HG03565 (cell line): ENCODE measurements around the gene AGPAT4.

Experiments
- ATAC-seq: cut with Tn5 transposase; IDR thresholded peaks from one replicate; pipeline ENCODE4 v1.9.1; 2021; ENCODE audit warnings: mild to moderate bottlenecking, moderate library complexity; ENCODE audit not compliant: unreplicated experiment

AGPAT4 gene

DNA sequence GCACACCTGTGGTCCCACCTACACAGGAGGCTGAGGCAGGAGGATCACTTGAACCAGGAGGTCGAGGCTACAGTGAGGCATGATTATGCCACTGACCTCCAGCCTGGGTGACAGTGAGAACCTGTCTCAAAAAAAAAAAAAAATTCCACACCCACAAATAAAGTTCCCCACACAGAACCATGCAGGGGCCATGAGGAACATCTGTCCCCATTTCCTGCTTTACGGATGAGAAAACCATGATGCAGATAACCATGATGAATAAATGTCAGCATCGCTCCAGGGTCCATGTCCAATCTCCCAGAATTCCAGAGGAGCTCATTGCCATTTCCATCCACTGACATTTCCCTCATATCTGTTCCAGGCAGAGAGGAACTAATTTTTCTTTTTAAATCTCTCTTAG, 16.9 kb upstream of the AGPAT4 start:
- no peak for ATAC-seq

DNA sequence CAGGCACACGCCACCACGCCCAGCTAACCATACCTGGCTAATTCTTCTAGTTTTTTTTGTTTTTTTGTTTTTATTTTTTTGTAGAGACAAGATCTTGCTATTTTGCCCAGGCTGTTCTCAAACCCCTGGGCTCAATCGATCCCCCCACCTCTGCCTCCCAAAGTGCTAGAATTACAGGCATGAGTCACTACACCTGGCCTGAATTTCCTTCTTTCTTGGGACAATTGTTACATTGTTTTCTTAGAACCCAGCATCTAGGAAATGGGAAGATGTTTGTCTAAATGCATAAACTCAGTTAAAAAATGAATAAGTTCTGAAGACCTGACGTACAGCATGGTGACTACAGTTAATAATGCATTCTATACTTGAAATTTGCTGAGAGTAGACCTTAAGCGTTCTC, 10.8 kb upstream of the AGPAT4 start:
- ATAC-seq, result no peak

DNA sequence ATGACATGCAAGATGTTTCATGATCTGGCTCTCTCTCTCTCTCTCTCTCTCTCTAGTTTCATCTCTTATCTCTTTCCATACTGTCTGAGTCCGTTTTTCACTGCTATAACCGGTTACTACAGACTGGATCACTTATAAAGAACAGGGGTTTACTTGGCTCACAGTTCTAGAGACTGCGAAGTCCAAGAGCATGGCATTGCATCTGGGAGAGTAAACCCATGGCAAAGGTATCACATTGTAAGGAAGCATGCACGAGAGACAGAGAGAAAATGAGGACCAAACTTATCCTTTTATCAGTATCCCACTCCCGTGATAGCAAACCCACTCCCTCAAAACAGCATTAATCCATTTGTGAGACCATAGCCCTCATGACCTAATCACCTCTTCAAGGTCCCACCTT, 7.2 kb upstream of the AGPAT4 start:
- ATAC-seq, result no peak

DNA sequence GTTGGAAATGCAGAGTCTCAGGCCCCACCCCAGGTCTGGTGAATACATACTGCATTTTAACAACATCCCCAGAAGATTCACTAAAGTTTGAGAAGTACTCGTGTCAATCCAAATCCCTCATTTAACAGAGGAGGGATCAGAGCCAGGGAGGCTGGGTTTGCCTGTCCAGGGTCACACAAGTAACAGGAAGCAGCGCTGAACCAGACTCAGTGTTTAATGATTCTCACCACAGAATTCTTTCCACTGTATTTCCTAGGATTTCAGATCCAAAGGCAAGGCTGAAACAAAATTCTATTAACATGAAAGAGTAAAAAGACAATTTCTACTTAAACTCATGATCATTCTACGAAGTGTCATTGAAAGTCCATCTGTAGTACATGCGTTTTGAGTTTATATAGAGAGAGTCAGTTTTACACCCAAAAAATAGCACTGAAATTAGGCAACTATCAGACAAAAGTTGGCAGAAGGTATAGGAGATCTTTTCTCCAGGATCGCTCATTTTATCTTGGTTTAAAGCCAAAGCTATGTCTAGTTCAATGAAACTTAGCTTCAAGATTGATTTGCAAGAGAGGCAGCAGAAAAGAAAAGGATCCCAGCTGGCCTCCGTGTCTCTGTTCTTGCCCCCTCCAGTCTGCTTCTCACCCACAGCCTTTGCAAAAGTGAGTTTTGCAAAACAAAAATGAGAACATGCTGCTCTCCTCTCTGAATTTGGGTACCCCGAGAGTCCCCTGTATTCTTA, 6.0 kb upstream of the AGPAT4 start:
- no peak for ATAC-seq

DNA sequence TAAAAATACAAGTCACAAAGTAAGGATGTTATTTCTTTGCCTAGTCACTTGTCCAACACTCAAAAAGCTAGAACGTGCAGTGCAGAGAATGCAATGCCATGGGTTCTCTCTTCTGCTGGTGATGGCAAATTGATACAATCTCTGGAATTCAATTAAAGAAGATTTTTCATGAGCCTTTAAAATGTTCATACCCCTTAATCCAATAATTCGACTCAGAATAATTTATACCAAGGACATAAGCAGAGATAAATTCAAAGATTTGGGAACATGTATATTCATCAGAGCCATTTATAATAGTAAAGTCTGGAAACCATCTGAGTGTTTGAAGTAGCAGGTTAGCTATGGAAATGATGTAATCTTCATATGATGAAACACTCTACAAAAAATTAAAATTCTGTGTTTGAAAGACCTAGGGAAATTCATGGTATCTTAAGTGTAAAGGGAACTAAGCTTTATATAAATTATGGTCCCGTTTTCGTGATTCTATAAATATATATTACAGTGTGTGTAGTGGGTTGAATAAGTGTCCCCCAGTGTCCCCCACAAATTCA, 2.8 kb upstream of the AGPAT4 start:
- no peak for ATAC-seq

DNA sequence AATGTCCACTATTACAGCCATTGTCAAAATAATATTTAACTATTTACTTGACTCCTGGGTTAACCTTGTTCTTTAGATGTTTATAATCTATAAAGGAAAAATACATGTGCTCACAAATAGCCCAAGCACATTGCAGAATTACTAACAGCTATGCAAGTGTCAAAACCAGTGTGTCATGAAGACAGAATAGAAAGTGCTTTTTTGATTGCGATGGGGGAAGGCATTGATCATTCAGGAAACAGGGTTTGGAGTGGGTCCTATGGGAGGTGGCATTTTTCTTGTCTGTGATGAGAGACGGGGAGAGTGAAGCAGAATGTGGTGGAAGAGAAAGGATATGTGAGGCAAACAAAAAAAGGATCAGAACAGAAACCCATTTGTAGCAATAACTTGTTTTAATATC, 1.0 kb upstream of the AGPAT4 start:
- ATAC-seq, result no peak

DNA sequence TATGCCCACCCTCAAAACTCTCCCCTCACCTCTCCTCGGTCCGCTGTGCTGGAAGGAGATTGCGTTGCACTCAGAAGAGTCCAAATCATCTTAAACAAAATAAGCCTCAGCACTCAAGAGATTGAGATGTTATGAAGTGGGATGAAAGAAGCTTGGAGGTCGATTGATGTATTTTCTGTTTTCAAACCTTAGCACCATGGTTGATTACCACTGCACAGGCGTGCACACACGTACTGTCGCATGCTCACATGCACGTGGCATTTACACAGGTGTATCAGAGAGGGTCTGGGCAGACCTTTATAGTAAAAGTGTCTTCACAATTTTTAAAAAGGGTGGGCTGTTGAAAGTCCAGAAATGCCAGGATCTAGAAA, 612 bp upstream of the AGPAT4 start:
- no peak for ATAC-seq

DNA sequence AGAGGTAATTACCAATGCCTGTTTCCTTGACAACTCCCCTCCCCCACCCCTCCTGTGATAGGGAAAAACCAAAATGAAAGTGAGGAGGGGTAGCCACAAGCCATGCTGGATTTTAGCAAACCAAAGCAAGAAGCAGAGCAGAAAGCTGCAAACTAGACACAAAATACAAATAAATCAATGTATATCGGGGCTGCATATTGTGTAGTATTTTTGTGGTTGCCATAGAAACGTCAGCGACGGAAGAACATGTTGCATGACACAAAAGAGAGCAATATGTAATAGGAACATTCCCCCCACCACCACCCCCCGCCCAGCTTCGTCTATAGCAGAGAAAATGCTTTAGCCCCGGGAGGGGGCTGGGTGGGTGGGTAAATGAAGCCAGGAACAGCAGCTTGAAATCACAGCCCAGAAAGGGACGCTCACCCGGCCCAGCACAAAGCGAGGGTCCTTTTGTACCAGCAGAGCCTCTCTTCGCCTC, 548 bp downstream of the AGPAT4 start:
- ATAC-seq, result no peak

DNA sequence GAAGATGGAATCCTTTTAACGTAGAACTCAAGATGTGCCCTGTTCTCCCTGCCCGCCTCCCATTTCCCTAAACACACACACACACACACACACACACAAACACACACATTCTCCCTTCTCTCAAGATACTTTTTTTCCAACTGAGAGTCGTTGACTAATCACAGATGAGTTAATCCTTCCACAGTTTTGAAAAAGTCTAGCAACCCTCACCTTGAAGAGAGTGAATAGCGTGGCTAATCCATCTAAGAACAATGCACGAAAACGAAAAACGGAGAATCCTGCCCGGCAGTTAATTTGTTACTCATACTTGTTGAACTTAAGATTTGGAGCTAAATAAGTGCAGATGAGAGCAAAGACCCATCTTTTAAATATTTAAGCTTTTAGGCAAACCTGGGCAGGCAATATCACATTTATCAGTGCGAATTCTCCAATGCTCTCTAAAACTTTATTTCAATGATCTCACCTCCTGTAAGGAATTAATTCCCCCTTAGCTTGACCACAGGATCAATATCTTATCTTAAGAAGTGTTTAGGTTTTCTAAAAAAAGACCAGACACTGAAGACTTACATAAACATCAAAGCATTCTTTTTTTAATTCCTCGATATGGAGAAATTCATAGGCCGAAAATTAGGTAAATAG, 1.1 kb downstream of the AGPAT4 start:
- ATAC-seq, result no peak

DNA sequence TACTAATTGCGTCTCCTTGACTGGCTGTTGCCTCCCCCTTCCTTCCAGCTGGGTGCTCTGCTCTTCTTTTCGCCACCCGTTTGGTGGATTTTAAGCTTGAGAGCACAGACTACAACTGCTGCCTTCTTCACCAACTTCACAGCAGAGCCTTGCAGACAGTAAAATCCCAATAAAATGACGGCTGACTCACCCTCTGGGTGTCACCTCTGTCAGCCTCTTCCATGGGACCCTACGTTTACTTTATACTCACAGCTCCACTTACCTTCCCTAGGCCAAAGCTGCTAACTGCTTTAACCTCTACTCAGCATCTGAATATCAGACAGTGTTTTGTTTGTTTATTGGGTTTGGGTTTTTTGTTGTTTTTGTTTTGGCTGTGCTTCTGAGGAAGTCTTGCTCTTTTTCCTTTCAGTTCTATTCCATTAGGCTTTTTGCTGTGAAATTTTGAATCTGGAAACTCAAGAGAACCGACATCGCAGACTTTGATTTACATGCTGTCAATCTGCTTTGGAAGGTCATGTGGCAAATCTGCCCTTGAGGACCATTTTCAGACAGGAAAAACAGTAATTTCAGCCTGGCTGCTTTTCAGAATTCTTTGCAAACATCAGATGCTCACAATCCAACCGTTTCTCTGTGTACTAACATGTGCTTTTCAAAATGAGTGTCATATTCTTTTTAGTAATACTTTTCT, 2.4 kb downstream of the AGPAT4 start:
- no peak for ATAC-seq

DNA sequence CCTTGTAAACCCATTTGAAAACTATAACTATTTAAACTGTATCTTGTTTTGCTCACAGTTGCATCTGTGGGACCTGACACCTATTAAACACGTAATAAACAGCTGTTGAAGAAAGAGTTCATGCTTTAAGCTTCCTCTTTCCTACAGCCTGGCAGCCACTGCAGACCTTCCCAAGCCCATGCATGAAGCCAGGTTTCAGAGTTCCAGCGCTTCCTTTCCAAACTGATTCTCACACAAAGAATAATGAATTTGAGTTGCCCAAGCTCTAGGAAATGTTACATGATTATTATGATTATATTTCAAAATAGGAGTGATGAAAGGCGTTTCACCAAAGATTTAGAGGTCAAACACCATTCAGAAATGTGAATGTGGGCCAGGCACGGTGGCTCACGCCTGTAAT, 3.7 kb downstream of the AGPAT4 start:
- ATAC-seq, result no peak

DNA sequence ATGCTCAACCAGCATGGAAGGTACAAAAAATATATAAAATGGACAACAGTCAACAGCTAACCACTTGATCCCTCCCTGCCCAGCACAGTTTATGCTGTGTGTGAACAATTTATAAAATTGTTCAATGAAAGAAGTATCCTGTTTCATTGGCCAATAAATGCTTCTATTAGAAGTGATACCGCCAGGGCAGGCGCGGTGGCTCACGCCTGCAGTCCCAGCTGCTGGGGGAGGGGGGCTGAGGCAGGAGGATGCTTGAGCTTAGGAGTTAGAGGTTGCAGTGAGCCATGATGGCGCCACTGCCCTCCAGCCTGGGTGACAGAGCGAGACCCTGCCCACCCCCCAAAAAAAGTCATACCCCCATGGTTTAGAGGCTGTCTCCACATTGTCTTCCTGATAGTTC, 4.6 kb downstream of the AGPAT4 start:
- no peak for ATAC-seq

DNA sequence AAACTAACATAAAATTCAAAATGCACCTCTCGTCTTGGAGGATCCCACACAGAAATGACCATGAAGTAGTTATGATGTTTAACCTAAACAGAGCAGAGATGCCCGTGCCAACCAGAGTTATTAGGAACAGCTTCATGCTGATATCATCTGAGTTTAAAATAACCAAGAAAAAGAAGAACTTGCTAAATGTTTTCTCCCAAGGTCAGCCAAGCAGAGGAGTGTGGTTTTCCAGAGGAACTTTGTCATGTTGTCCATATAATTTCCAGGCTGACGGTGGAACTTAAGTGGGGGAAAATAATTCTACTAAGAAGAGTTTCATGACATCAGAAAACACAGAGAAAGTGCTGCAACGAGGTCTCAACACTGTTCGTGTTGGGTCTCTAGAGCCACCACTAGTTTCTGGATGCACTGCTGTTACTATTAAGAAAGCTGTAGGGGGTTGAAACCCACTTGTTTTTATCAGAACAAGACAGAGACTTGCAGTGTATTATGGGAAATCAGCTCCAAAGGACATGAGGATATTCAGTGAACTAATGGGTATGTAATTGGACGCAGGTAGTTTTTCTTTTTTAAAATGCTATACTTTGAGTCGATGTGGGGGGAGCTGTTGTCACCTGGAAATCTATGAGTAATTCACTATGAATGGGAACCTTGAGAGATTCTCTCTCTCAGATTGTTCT, 5.2 kb downstream of the AGPAT4 start:
- no peak for ATAC-seq

DNA sequence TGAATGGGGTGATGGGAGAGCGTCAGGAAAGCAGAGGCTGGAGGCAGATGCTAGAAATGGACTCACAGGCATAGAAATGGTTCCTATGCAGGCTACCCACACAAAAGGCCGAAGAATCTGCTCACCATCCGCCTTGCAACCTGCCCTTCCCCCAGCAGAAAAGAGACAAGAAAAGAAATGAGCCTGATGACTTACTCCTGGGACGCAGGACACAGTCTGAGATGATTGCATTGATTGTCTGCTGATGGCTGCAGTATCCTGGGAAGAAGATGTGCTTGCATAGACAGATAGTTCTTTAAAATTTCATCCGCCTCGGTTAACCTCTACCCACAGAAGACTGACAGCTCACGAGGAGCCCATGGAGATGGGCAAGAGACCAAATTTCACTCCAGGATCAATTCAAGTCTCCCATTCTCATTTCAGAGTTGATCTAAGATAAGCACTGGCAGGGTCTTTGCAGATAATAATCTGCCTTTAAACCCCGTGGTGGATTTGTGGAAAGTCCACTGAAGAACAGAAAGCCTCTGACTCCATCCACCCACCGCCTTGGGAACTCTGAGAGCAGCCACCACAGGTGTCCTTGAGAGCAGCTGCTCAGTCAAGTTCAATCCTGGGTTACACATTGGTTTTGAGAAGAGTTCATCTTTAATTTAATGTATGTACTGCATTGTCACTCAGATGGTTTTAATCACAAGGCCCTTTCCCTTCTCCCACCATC, 7.2 kb downstream of the AGPAT4 start:
- no peak for ATAC-seq

DNA sequence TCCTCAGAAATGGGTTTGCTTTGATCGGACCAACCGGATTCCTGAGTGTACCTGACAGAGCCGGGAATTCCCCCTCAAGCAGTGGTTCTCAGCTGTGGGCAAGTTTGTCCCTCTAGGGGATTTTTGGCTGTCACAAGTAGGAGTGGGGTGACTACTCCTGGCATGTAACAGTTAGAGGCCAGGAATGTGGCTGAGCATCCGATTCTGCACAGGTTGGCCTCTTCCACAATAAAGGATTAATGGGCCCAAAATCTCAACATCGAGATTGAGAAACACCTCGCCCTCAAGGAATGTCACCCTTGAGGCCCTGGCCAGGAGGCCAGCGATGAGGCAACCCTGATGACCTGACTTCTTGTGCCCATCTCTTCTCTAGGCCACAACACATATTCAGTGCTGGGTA, 7.9 kb downstream of the AGPAT4 start:
- no peak for ATAC-seq

DNA sequence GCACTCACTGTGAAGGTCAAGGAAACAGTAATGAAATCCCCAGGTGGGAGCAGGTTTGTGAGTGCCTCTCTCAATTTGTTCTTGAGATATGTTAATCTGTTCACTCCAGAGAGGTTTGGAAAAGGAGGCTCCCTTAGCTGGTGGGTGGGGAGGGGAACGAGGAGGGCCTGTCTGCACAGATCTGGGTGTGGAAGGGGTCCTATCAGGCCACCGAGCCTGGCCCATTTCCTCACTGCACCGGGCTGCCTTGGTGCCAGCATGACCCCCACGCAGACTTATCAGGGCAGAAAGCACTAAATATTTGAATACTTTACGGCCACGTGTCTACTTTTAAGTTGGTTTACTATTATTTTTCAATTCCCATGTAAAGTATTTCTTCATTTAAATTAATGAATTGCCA, 8.3 kb downstream of the AGPAT4 start:
- ATAC-seq, result no peak

DNA sequence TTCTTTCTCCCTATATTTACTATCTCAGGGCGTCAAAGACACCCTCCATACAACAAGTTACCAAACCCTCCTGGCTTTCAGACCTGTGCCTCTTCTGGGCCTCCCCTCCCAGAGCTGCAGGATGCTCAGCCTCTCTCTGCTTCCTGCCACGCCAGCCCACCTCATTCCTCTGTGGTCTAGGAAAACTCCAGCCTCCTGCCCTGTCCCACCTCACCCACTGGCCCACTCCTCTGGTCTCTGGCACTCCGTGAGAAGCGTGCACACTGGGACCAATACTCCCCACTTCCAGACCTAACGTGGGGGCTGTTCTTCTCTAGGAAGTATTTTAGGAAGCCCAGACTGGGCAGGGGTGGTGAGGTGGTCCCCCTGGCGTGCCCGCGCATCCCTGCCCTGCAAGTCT, 9.7 kb downstream of the AGPAT4 start:
- ATAC-seq, result no peak

DNA sequence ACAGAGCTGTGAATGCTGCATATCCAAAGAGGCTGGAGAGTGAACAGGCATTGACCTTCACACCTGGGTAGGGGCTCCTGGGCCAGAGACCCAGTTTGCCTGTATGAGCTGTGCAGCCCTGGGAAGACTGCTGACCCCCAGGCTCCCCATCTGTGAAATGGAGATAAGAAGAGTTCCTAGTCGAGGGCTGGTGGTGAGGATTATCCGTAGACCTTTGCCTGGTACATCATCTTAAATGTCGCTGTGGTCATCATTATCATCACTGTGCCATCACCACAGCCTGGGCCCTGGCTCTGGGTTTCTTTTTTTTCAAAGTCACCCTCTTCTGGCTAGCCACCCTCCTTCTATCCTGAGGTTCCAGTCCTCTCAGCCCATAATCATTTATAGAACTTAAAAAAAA, 12.0 kb downstream of the AGPAT4 start:
- ATAC-seq, result no peak

DNA sequence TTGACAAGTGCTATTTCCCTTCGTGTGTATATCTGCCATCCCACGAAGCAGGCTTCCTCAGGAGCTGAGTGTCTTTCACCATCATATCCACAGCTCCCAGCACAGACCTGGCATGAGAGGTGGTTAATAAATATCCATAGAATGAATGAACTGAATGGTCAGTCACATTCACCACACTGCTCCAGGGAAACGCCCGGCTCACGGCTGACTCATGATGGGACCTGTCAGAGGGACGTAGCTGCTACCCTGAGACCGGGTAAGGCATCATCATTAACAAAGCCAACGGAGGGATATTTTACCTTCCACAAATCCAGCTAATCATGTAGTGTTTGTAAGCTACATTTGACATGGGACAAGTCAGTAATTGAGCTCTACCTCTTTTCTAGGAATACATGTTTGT, 12.5 kb downstream of the AGPAT4 start:
- ATAC-seq, result no peak

DNA sequence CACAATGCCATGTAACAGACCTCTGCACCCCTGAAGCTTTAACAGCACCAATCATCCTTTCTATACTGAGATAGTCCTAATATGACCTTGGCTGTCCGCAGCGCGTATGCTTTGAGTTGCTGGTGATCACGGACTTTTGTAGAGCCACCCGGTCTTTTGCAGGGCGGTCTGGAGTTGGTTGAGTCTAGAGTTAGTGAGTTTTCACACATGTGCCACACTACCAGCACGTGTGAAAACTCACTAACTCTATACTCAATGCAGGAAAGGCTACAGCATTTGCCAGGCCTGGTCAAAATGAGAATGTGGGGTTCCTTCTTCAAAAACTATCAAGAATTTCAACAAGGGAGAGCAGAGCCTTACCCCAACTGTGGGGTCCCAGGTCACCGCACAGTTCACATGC, 14.6 kb downstream of the AGPAT4 start:
- no peak for ATAC-seq
